Hematopoietic multipotent progenitor cell treated with erythropoietin and hydrocortisone succinate and interleukin-3 and kit ligand, for 4 days (in vitro differentiated cells): ENCODE measurements around the gene IL12RB2.
"Not testable (repeated sequence)": the region's sequence is repeated elsewhere in the genome, so short reads cannot be mapped to it uniquely, and the experiment has no call there.

Experiments
- DNase-seq: peaks from one replicate; pipeline ENCODE4 v3.0.0-alpha.2; 2015

Gene IL12RB2

GRCh38 chr1:67400029-67400786 is 92.5 kb downstream of the IL12RB2 start:
- DNase-seq = not testable (repeated sequence)

GRCh38 chr1:67401443-67401842 is 93.8 kb downstream of the IL12RB2 start:
- no peak for DNase-seq

GRCh38 chr1:67404212-67404620 is 96.5 kb downstream of the IL12RB2 start:
- DNase-seq = no peak

- no peak for DNase-seq
Measured at GRCh38 chr1:67405473-67406245, 98.0 kb downstream of the IL12RB2 start.

- no peak for DNase-seq
Measured at GRCh38 chr1:67407498-67407897, 99.8 kb downstream of the IL12RB2 start.

GRCh38 chr1:67408148-67408547 is 100.5 kb downstream of the IL12RB2 start:
- DNase-seq = no peak

- DNase-seq = not testable (repeated sequence)
Measured at GRCh38 chr1:67413101-67413500, 105.4 kb downstream of the IL12RB2 start.

- DNase-seq = no peak
Measured at GRCh38 chr1:67414574-67414973, 106.9 kb downstream of the IL12RB2 start.

- DNase-seq = no peak
Measured at GRCh38 chr1:67415041-67415440, 107.4 kb downstream of the IL12RB2 start.

GRCh38 chr1:67417733-67418132 is 110.1 kb downstream of the IL12RB2 start:
- not testable (repeated sequence) for DNase-seq

GRCh38 chr1:67418839-67419586 is 111.3 kb downstream of the IL12RB2 start:
- DNase-seq = no peak

GRCh38 chr1:67420835-67421492 is 113.3 kb downstream of the IL12RB2 start:
- no peak for DNase-seq

- no peak for DNase-seq
Measured at GRCh38 chr1:67427465-67427864, 119.8 kb downstream of the IL12RB2 start.

GRCh38 chr1:67427947-67428346 is 120.3 kb downstream of the IL12RB2 start:
- DNase-seq = no peak

GRCh38 chr1:67429011-67429527 is 121.4 kb downstream of the IL12RB2 start:
- peak; percentile 68 for DNase-seq

GRCh38 chr1:67429528-67430357 is 122.1 kb downstream of the IL12RB2 start:
- peak; percentile 51 for DNase-seq

- peak; percentile 99 for DNase-seq
Measured at GRCh38 chr1:67430358-67431155, 122.9 kb downstream of the IL12RB2 start, which contains the start of gene SERBP1. SERBP1 (minus strand) TSS chr1:67430402; CDS start chr1:67430300, 102 bp downstream.

- no peak for DNase-seq
Measured at GRCh38 chr1:67431156-67431765, 123.6 kb downstream of the IL12RB2 start.

- DNase-seq = no peak
Measured at GRCh38 chr1:67431869-67432578, 124.4 kb downstream of the IL12RB2 start.

GRCh38 chr1:67432745-67433144 is 125.1 kb downstream of the IL12RB2 start:
- no peak for DNase-seq
